ENCODE results near the gene PRMT3.

The PRMT3 gene

GRCh38 chr11:20493340-20493739 lies 105.8 kb downstream of the PRMT3 start:
- DNase-seq (ENCODE audit: insufficient read length) = no peak
- FAIRE-seq = no peak
- TF ChIP-seq TAF1 (IDR thresholded peaks at IDR 0.05; ENCODE audit: borderline replicate concordance, low read depth, low read length) (no peak), POLR2AphosphoS5 (IDR thresholded peaks at IDR 0.05; ENCODE audit: low read depth, low read length) (no peak), POLR2A (IDR thresholded peaks at IDR 0.05; ENCODE audit: low read depth, low read length) (no peak)

- no peak for DNase-seq (ENCODE audit: insufficient read length)
- no peak for FAIRE-seq
- TF ChIP-seq TAF1 (IDR thresholded peaks at IDR 0.05; ENCODE audit: borderline replicate concordance, low read depth, low read length) (no peak), POLR2A (IDR thresholded peaks at IDR 0.05; ENCODE audit: low read depth, low read length) (no peak), POLR2AphosphoS5 (IDR thresholded peaks at IDR 0.05; ENCODE audit: low read depth, low read length) (no peak)
Observed at GRCh38 chr11:20497124-20497792, 109.7 kb downstream of the PRMT3 start.

GRCh38 chr11:20501252-20501651 lies 113.7 kb downstream of the PRMT3 start:
- no peak for DNase-seq (ENCODE audit: insufficient read length)
- peak; percentile 14 for FAIRE-seq
- no peak for TF ChIP-seq TAF1 (IDR thresholded peaks at IDR 0.05; ENCODE audit: borderline replicate concordance, low read depth, low read length)
- TF ChIP-seq POLR2A (IDR thresholded peaks at IDR 0.05; ENCODE audit: low read depth, low read length) = no peak
- TF ChIP-seq POLR2AphosphoS5 (IDR thresholded peaks at IDR 0.05; ENCODE audit: low read depth, low read length) = no peak

GRCh38 chr11:20501971-20502370 lies 114.5 kb downstream of the PRMT3 start:
- no peak for FAIRE-seq
- no peak for DNase-seq (ENCODE audit: insufficient read length)
- TF ChIP-seq POLR2A (IDR thresholded peaks at IDR 0.05; ENCODE audit: low read depth, low read length) = no peak
- TF ChIP-seq TAF1 (IDR thresholded peaks at IDR 0.05; ENCODE audit: borderline replicate concordance, low read depth, low read length) = no peak
- TF ChIP-seq POLR2AphosphoS5 (IDR thresholded peaks at IDR 0.05; ENCODE audit: low read depth, low read length) = no peak

- TF ChIP-seq POLR2AphosphoS5 (IDR thresholded peaks at IDR 0.05; ENCODE audit: low read depth, low read length) (no peak), TAF1 (IDR thresholded peaks at IDR 0.05; ENCODE audit: borderline replicate concordance, low read depth, low read length) (no peak), POLR2A (IDR thresholded peaks at IDR 0.05; ENCODE audit: low read depth, low read length) (no peak)
- no peak for FAIRE-seq
- no peak for DNase-seq (ENCODE audit: insufficient read length)
Observed at GRCh38 chr11:20511982-20512381, 124.5 kb downstream of the PRMT3 start.

GRCh38 chr11:20512869-20513268 lies 125.4 kb downstream of the PRMT3 start:
- DNase-seq (ENCODE audit: insufficient read length) = no peak
- no peak for TF ChIP-seq TAF1 (IDR thresholded peaks at IDR 0.05; ENCODE audit: borderline replicate concordance, low read depth, low read length)
- no peak for TF ChIP-seq POLR2A (IDR thresholded peaks at IDR 0.05; ENCODE audit: low read depth, low read length)
- TF ChIP-seq POLR2AphosphoS5 (IDR thresholded peaks at IDR 0.05; ENCODE audit: low read depth, low read length) = no peak
- FAIRE-seq = no peak

GRCh38 chr11:20518323-20518834 lies 130.9 kb downstream of the PRMT3 start:
- TF ChIP-seq POLR2AphosphoS5 (IDR thresholded peaks at IDR 0.05; ENCODE audit: low read depth, low read length) (no peak), TAF1 (IDR thresholded peaks at IDR 0.05; ENCODE audit: borderline replicate concordance, low read depth, low read length) (no peak), POLR2A (IDR thresholded peaks at IDR 0.05; ENCODE audit: low read depth, low read length) (no peak)
- no peak for FAIRE-seq
- no peak for DNase-seq (ENCODE audit: insufficient read length)

GRCh38 chr11:20522536-20522935 lies 135.0 kb downstream of the PRMT3 start:
- TF ChIP-seq POLR2A (IDR thresholded peaks at IDR 0.05; ENCODE audit: low read depth, low read length) (no peak), POLR2AphosphoS5 (IDR thresholded peaks at IDR 0.05; ENCODE audit: low read depth, low read length) (no peak), TAF1 (IDR thresholded peaks at IDR 0.05; ENCODE audit: borderline replicate concordance, low read depth, low read length) (no peak)
- FAIRE-seq = no peak
- DNase-seq (ENCODE audit: insufficient read length) = no peak

- TF ChIP-seq TAF1 (IDR thresholded peaks at IDR 0.05; ENCODE audit: borderline replicate concordance, low read depth, low read length) (no peak), POLR2AphosphoS5 (IDR thresholded peaks at IDR 0.05; ENCODE audit: low read depth, low read length) (no peak), POLR2A (IDR thresholded peaks at IDR 0.05; ENCODE audit: low read depth, low read length) (no peak)
- no peak for DNase-seq (ENCODE audit: insufficient read length)
- no peak for FAIRE-seq
Observed at GRCh38 chr11:20529757-20530156, 142.2 kb downstream of the PRMT3 start.

GRCh38 chr11:20530942-20531703 lies 143.6 kb downstream of the PRMT3 start:
- no peak for DNase-seq (ENCODE audit: insufficient read length)
- no peak for FAIRE-seq
- no peak for TF ChIP-seq TAF1 (IDR thresholded peaks at IDR 0.05; ENCODE audit: borderline replicate concordance, low read depth, low read length)
- no peak for TF ChIP-seq POLR2A (IDR thresholded peaks at IDR 0.05; ENCODE audit: low read depth, low read length)
- no peak for TF ChIP-seq POLR2AphosphoS5 (IDR thresholded peaks at IDR 0.05; ENCODE audit: low read depth, low read length)

- FAIRE-seq (no peak), DNase-seq (ENCODE audit: insufficient read length) (no peak)
- TF ChIP-seq POLR2AphosphoS5 (IDR thresholded peaks at IDR 0.05; ENCODE audit: low read depth, low read length) (no peak), POLR2A (IDR thresholded peaks at IDR 0.05; ENCODE audit: low read depth, low read length) (no peak), TAF1 (IDR thresholded peaks at IDR 0.05; ENCODE audit: borderline replicate concordance, low read depth, low read length) (no peak)
Observed at GRCh38 chr11:20535271-20535881, 147.9 kb downstream of the PRMT3 start.

Data from GM12892 (cell line).